ENCODE measurements around the gene CDH23.

- TF ChIP-seq, protein P1, sequence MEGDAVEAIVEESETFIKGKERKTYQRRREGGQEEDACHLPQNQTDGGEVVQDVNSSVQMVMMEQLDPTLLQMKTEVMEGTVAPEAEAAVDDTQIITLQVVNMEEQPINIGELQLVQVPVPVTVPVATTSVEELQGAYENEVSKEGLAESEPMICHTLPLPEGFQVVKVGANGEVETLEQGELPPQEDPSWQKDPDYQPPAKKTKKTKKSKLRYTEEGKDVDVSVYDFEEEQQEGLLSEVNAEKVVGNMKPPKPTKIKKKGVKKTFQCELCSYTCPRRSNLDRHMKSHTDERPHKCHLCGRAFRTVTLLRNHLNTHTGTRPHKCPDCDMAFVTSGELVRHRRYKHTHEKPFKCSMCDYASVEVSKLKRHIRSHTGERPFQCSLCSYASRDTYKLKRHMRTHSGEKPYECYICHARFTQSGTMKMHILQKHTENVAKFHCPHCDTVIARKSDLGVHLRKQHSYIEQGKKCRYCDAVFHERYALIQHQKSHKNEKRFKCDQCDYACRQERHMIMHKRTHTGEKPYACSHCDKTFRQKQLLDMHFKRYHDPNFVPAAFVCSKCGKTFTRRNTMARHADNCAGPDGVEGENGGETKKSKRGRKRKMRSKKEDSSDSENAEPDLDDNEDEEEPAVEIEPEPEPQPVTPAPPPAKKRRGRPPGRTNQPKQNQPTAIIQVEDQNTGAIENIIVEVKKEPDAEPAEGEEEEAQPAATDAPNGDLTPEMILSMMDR (IDR thresholded peaks at IDR 0.05; ENCODE audit: poor library complexity): no peak
- no peak for TF ChIP-seq EZH2 (IDR thresholded peaks at IDR 0.05; ENCODE audit: borderline replicate concordance)
Measured at GRCh38 chr10:71712170-71712569, 315.4 kb downstream of the CDH23 start.
